ENCODE results near the gene PTGER1. TPM values are rescaled to one million over a fixed set of nuclear protein-coding genes. Genes with fewer than 3 reads are reported as not detected.

The PTGER1 gene
- total RNA-seq, 1 donor from 2014 or later, result 0.91 TPM

DNA sequence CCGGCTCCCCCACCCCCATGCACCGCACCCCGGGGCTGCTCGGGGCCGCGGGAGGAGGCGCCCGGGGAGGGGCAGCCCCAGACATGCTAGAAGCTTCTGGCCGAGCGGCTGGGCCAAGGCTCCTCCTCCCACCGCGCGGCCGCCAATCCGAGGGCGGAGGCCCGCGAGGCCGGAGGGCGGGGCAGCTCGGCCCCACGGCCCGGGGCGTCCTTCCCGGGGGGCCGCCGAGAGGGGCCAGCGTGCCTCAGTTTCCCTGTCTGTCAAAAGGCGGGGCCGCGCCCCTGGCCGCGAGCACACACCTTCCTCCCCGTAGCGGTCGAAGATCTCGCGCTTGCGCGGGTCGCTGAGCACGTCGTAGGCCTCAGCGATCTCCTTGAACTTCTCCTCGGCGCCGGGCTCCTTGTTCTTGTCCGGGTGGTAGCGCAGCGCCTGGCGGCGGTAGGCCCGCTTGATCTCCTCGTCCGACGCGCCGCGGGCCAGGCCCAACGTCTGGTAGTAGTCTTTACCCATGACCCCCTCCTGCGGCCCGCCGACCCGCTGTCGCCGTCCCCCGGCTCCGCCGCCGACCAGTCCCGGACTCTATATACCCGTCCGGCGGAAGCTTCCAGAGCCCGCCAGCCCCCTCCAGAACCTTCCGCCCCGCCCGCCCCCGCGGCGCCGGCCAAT lies 42.8 kb upstream of the PTGER1 start, which contains the start of gene DNAJB1:
Gene DNAJB1 (minus strand): TSS at position 558 of the 666 bp plus-strand sequence. CDS start 48 bp downstream, at position 510.
- FAIRE-seq (no peak), DNase-seq (ENCODE audit: low read depth) (peak; percentile 47)
- Mint-ChIP-seq H3K27me3 (ENCODE audit: low read depth, unreplicated experiment) (no peaks in the 10 kb centered on the region), H3K4me3 (ENCODE audit: unreplicated experiment) (peak within 1 kb of the TSS; percentile 90), H3K9me3 (ENCODE audit: unreplicated experiment) (peaks cover 1% of the 10 kb centered on the region), H3K4me1 (ENCODE audit: low read depth, unreplicated experiment) (peaks cover 37% of the 10 kb centered on the region), H3K27ac (ENCODE audit: unreplicated experiment) (peak within 1 kb of the TSS; percentile 96), H3K36me3 (ENCODE audit: low read depth, unreplicated experiment) (peaks cover 23% of the 10 kb centered on the region)
- peaks cover 24% of the 10 kb centered on the region for H3K36me3 ChIP-seq (ENCODE audit: insufficient read depth, low read length)
- H3K27me3 ChIP-seq (ENCODE audit: insufficient read depth, low read length), result no peaks in the 10 kb centered on the region
- no peak for TF ChIP-seq EZH2 (IDR thresholded peaks at IDR 0.05; ENCODE audit: insufficient read depth, low read length)
- no peak for TF ChIP-seq CTCF (IDR thresholded peaks at IDR 0.05; ENCODE audit: insufficient read depth, low read depth, low read length)
- peak within 1 kb of the TSS; percentile 98 for H2AFZ ChIP-seq (ENCODE audit: low read depth, low read length)
- peaks cover 39% of the 10 kb centered on the region for H4K20me1 ChIP-seq (ENCODE audit: insufficient read depth, low read length)
- H3K9ac ChIP-seq (ENCODE audit: low read length), result peak within 1 kb of the TSS; percentile 96
- H3K4me2 ChIP-seq (ENCODE audit: low read length), result peak within 1 kb of the TSS; percentile 96
- peak within 1 kb of the TSS; percentile 89 for H3K27ac ChIP-seq (ENCODE audit: low read depth, low read length)
- H3K79me2 ChIP-seq (ENCODE audit: insufficient read depth, low read length), result peaks cover 42% of the 10 kb centered on the region
- H3K4me1 ChIP-seq (ENCODE audit: insufficient read depth, low read length), result peaks cover 34% of the 10 kb centered on the region
- peak within 1 kb of the TSS; percentile 91 for H3K4me3 ChIP-seq (ENCODE audit: insufficient read depth, low read depth, low read length)
- no peaks in the 10 kb centered on the region for H3K9me3 ChIP-seq (ENCODE audit: insufficient read depth, low read depth, low read length)

DNA sequence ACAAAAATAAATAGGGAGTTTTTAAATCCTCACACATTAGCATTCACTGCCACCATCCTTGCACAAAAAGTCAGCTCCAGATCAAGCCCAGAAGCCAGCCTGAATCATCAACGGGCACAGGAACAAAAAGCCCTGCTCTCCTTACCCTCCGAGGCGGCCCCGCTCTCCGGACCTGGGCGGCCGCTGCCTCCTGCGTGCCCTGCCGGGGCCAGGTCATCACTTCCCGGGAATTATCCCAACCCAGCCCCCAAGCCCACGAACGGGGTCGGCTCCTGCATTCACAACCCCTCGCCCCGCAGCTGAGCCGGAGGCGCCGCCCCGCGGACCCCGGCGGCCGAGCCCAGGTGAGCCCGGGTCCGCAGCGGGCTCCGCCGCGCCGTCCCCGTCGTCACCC lies 42.3 kb upstream of the PTGER1 start:
- Histone ChIP-seq H2AFZ (ENCODE audit: low read depth, low read length) (no peak overlapping the region), H3K4me2 (ENCODE audit: low read length) (peak overlapping the region; percentile 96), H4K20me1 (ENCODE audit: insufficient read depth, low read length) (peaks cover 39% of the 10 kb centered on the region), H3K27ac (ENCODE audit: low read depth, low read length) (peak overlapping the region; percentile 89), H3K27me3 (ENCODE audit: insufficient read depth, low read length) (no peaks in the 10 kb centered on the region), H3K79me2 (ENCODE audit: insufficient read depth, low read length) (peaks cover 42% of the 10 kb centered on the region), H3K36me3 (ENCODE audit: insufficient read depth, low read length) (peaks cover 24% of the 10 kb centered on the region), H3K4me3 (ENCODE audit: insufficient read depth, low read depth, low read length) (peak overlapping the region; percentile 91), H3K9ac (ENCODE audit: low read length) (peak overlapping the region; percentile 96), H3K4me1 (ENCODE audit: insufficient read depth, low read length) (peaks cover 31% of the 10 kb centered on the region), H3K9me3 (ENCODE audit: insufficient read depth, low read depth, low read length) (no peaks in the 10 kb centered on the region)
- no peak for TF ChIP-seq CTCF (IDR thresholded peaks at IDR 0.05; ENCODE audit: insufficient read depth, low read depth, low read length)
- no peak for TF ChIP-seq EZH2 (IDR thresholded peaks at IDR 0.05; ENCODE audit: insufficient read depth, low read length)
- no peak for DNase-seq (ENCODE audit: low read depth)
- Mint-ChIP-seq H3K27me3 (ENCODE audit: low read depth, unreplicated experiment) (no peaks in the 10 kb centered on the region), H3K9me3 (ENCODE audit: unreplicated experiment) (peaks cover 1% of the 10 kb centered on the region), H3K27ac (ENCODE audit: unreplicated experiment) (peak overlapping the region; percentile 85), H3K4me1 (ENCODE audit: low read depth, unreplicated experiment) (peaks cover 33% of the 10 kb centered on the region), H3K36me3 (ENCODE audit: low read depth, unreplicated experiment) (peaks cover 23% of the 10 kb centered on the region), H3K4me3 (ENCODE audit: unreplicated experiment) (peak overlapping the region; percentile 89)
- FAIRE-seq, result no peak
